Activated T-helper 2 cell treated with anti-CD3 and anti-CD28 coated beads, Interferon-gamma antibody, Interleukin-2, Interleukin-4, amounts not matched to agents 10 μg/mL and 5 μg/mL and 100 μg/mL, durations not matched to agents 14 hours and 24 hours and 36 hours (primary cell): ENCODE results near the gene SPP1. TPM values are rescaled to one million over a fixed set of nuclear protein-coding genes. Genes with fewer than 3 reads are reported as not detected.

Experiments
- DNase-seq: peaks from one replicate; pipeline ENCODE4 v3.0.0; 2021; ENCODE audit warnings: low spot score
- H3K27ac Mint-ChIP-seq: one replicate; pipeline ENCODE4 v1.8.0; 2021; ENCODE audit warnings: mixed read lengths
- H3K27me3 Mint-ChIP-seq: one replicate; pipeline ENCODE4 v1.8.0; 2021; ENCODE audit warnings: low read depth, mixed read lengths
- H3K36me3 Mint-ChIP-seq: one replicate; pipeline ENCODE4 v1.8.0; 2021; ENCODE audit warnings: low read depth, mixed read lengths
- H3K4me1 Mint-ChIP-seq: one replicate; pipeline ENCODE4 v1.8.0; 2021; ENCODE audit warnings: low read depth, mixed read lengths
- H3K4me3 Mint-ChIP-seq: one replicate; pipeline ENCODE4 v1.8.0; 2021; ENCODE audit warnings: low read depth, mild to moderate bottlenecking, moderate library complexity, mixed read lengths
- H3K9me3 Mint-ChIP-seq: one replicate; pipeline ENCODE4 v1.8.0; 2021; ENCODE audit warnings: mixed read lengths
- intact Hi-C: fragments of 100-400 bp; cut with micrococcal nuclease; formaldehyde crosslinking; loops from one replicate; pipeline ENCODE4 v1.15.1; 2023
- total RNA-seq: library from RNA; stranded (reverse); gene quantifications from 2 replicates; pipeline ENCODE4 v1.2.3, GENCODE V29; 2022

SPP1 gene
- total RNA-seq, 1 donor from 2014 or later: 0.43 TPM

- peaks cover 20% of the 10 kb centered on the region for H3K27me3 Mint-ChIP-seq
- intact Hi-C loops: loop anchor here (10.0 kb wide), 3 partner anchors 279 to 589 kb away; partner anchors contain the start of genes HERC3, HERC6 and PPM1K
- H3K27ac Mint-ChIP-seq: no peak overlapping the region
- H3K4me1 Mint-ChIP-seq: peaks cover 22% of the 10 kb centered on the region
- H3K4me3 Mint-ChIP-seq: peak overlapping the region; percentile 70
- H3K9me3 Mint-ChIP-seq: no peaks in the 10 kb centered on the region
- peaks cover 12% of the 10 kb centered on the region for H3K36me3 Mint-ChIP-seq
- DNase-seq: no peak
These were observed 30.4 kb downstream of the SPP1 start for GRCh38 chr4:88005946-88006345.

DNA sequence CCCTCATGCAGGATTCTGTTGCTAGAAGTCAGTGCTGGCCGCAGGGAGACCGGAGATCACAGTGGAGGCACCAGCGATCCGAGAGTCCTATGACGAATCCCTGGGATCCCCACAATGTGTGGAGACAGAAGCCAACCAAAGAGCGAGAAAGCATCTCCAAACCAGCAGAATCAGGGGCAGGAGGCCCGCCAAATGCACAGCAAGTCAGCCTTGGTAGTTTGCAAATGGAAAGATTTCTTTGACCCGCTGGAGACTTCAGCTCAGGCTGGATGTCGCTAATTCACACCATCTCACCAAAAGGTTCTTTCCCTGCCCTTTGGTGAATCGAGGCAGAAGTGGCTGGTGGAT is 31.4 kb downstream of the SPP1 start:
- Mint-ChIP-seq H3K4me3 (peak overlapping the region; percentile 70), H3K27ac (peak overlapping the region; percentile 56), H3K27me3 (peaks cover 15% of the 10 kb centered on the region), H3K9me3 (no peaks in the 10 kb centered on the region), H3K36me3 (peaks cover 12% of the 10 kb centered on the region), H3K4me1 (peaks cover 25% of the 10 kb centered on the region)
- intact Hi-C loops: loop anchor here (10.0 kb wide), 3 partner anchors 278 to 588 kb away; partner anchors contain the start of genes HERC3, HERC6 and PPM1K
- DNase-seq: no peak

- H3K4me1 Mint-ChIP-seq: peaks cover 30% of the 10 kb centered on the region
- peaks cover 12% of the 10 kb centered on the region for H3K36me3 Mint-ChIP-seq
- H3K9me3 Mint-ChIP-seq: no peaks in the 10 kb centered on the region
- intact Hi-C loops: loop anchor here (2.0 to 10.0 kb wide), 4 partner anchors 21 to 587 kb away; partner anchors contain the start of genes HERC3, HERC6 and PPM1K
- H3K27me3 Mint-ChIP-seq: peaks cover 15% of the 10 kb centered on the region
- peak within 1 kb of the TSS; percentile 85 for H3K27ac Mint-ChIP-seq
- H3K4me3 Mint-ChIP-seq: peak within 1 kb of the TSS; percentile 91
- DNase-seq: peak; percentile 80
These were observed 32.0 kb downstream of the SPP1 start, which contains the start of gene PKD2 for GRCh38 chr4:88007304-88008121. Gene PKD2 (plus strand): TSS chr4:88007635. CDS start chr4:88007734, 99 bp downstream.

- Mint-ChIP-seq H3K27ac (peak overlapping the region; percentile 85), H3K4me1 (peaks cover 37% of the 10 kb centered on the region), H3K27me3 (peaks cover 13% of the 10 kb centered on the region), H3K9me3 (no peaks in the 10 kb centered on the region), H3K4me3 (peak overlapping the region; percentile 91), H3K36me3 (peaks cover 19% of the 10 kb centered on the region)
- intact Hi-C loops: loop anchor here (2.0 to 10.0 kb wide), 4 partner anchors 21 to 587 kb away; partner anchors contain the start of genes HERC3, HERC6 and PPM1K
- no peak for DNase-seq
These were observed 32.7 kb downstream of the SPP1 start for GRCh38 chr4:88008122-88008742.

- peaks cover 22% of the 10 kb centered on the region for H3K36me3 Mint-ChIP-seq
- H3K27me3 Mint-ChIP-seq: peaks cover 13% of the 10 kb centered on the region
- DNase-seq: no peak
- H3K4me1 Mint-ChIP-seq: peaks cover 41% of the 10 kb centered on the region
- no peaks in the 10 kb centered on the region for H3K9me3 Mint-ChIP-seq
- H3K27ac Mint-ChIP-seq: peak overlapping the region; percentile 85
- H3K4me3 Mint-ChIP-seq: peak overlapping the region; percentile 91
- intact Hi-C loops: loop anchor here (2.0 to 10.0 kb wide), 4 partner anchors 20 to 586 kb away; partner anchors contain the start of genes HERC3, HERC6 and PPM1K
These were observed 33.2 kb downstream of the SPP1 start for GRCh38 chr4:88008743-88009171.

- no peak for DNase-seq
- peaks cover 24% of the 10 kb centered on the region for H3K36me3 Mint-ChIP-seq
- intact Hi-C loops: loop anchor here (2.0 to 10.0 kb wide), 4 partner anchors 19 to 585 kb away; partner anchors contain the start of genes HERC3, HERC6 and PPM1K
- H3K27ac Mint-ChIP-seq: no peak overlapping the region
- peaks cover 46% of the 10 kb centered on the region for H3K4me1 Mint-ChIP-seq
- no peaks in the 10 kb centered on the region for H3K9me3 Mint-ChIP-seq
- H3K27me3 Mint-ChIP-seq: peaks cover 13% of the 10 kb centered on the region
- no peak overlapping the region for H3K4me3 Mint-ChIP-seq
These were observed 34.4 kb downstream of the SPP1 start for GRCh38 chr4:88009871-88010270.

DNA sequence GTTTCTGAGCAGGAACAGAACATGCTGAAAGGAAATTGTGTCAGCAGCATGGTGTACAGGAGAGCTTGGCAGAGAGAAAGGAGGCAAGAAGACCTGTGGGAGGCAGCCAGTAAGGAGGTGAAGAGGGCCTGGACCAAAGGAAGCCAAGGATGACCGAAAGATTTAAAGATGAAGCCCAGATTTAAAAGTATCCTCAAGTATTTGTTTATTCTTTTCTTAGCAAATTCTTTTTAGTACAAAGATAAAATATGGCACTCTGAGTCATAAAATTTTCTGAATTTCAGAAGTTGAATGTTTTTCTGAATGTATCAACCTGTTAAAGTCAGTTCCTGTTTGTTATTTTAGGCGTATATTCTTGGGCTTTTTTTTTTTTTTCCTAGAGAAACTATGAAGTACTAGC is 35.5 kb downstream of the SPP1 start:
- Mint-ChIP-seq H3K4me3 (peak overlapping the region; percentile 46), H3K4me1 (peaks cover 49% of the 10 kb centered on the region), H3K27ac (peak overlapping the region; percentile 10), H3K9me3 (no peaks in the 10 kb centered on the region), H3K36me3 (peaks cover 26% of the 10 kb centered on the region), H3K27me3 (peaks cover 11% of the 10 kb centered on the region)
- no peak for DNase-seq
- intact Hi-C loops: no loop called here

GRCh38 chr4:88012647-88013046 is 37.1 kb downstream of the SPP1 start:
- Mint-ChIP-seq H3K4me1 (peaks cover 43% of the 10 kb centered on the region), H3K36me3 (peaks cover 29% of the 10 kb centered on the region), H3K27ac (peak overlapping the region; percentile 34), H3K9me3 (no peaks in the 10 kb centered on the region), H3K4me3 (no peak overlapping the region), H3K27me3 (no peaks in the 10 kb centered on the region)
- intact Hi-C loops: no loop called here
- DNase-seq: no peak

DNA sequence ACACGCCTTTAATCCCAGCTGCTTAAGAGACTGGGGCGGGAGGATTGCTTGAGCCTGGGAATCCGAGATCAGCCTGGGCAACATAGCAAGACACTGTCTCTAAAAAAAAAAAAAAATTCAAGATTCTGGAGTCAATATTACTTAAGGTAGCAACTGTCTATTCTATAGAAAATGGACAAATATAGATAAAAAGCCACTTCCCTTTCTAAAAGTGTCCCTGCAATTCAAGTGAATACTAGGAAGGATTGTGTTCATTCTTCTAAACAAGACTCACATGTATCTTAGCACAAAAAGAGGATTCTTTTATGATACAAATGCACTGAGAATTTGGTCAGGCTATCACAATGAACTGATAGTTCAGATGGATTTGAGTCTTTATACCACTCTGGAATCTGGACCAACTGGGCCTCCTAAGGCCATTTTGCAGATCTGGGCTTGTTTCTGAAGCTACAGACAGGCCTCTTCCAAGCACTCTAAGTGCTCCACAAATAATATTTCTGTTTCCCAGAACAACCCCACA is 38.9 kb downstream of the SPP1 start:
- Mint-ChIP-seq H3K27me3 (no peaks in the 10 kb centered on the region), H3K36me3 (peaks cover 33% of the 10 kb centered on the region), H3K4me3 (no peak overlapping the region), H3K4me1 (peaks cover 36% of the 10 kb centered on the region), H3K9me3 (no peaks in the 10 kb centered on the region), H3K27ac (no peak overlapping the region)
- intact Hi-C loops: no loop called here
- DNase-seq: no peak

DNA sequence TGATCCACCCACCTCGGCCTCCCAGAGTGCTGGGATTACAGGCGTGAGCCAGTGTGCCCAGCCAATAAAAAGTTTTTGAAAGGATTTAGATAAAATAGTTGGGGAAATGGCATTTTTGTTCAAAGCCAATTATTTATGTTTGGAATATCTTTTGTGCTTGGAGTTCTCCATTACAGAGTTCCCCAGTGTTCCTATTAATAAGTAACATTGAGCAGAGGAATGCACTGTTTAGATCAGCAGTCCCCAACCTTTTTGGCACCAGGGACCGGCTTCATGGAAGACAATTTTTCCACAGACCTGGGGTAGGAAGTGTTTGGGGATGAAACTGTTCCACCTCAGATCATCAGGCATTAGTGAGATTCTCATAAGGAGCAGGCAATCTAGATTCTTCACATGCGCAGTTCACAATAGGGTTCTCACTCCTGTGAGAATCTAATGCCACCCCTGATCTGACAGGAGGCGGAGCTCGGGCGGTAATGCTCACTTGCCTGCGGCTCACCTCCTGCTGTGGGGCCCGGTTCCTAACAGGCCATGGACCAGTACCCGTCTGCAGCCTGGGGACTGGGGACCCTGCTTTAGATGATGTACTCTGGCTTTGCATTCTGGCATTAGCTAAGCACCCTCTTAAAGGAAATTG is 40.3 kb downstream of the SPP1 start:
- H3K4me3 Mint-ChIP-seq: no peak overlapping the region
- H3K4me1 Mint-ChIP-seq: peaks cover 31% of the 10 kb centered on the region
- no peaks in the 10 kb centered on the region for H3K9me3 Mint-ChIP-seq
- DNase-seq: no peak
- H3K27me3 Mint-ChIP-seq: no peaks in the 10 kb centered on the region
- H3K36me3 Mint-ChIP-seq: peaks cover 36% of the 10 kb centered on the region
- no peak overlapping the region for H3K27ac Mint-ChIP-seq
- intact Hi-C loops: no loop called here

DNA sequence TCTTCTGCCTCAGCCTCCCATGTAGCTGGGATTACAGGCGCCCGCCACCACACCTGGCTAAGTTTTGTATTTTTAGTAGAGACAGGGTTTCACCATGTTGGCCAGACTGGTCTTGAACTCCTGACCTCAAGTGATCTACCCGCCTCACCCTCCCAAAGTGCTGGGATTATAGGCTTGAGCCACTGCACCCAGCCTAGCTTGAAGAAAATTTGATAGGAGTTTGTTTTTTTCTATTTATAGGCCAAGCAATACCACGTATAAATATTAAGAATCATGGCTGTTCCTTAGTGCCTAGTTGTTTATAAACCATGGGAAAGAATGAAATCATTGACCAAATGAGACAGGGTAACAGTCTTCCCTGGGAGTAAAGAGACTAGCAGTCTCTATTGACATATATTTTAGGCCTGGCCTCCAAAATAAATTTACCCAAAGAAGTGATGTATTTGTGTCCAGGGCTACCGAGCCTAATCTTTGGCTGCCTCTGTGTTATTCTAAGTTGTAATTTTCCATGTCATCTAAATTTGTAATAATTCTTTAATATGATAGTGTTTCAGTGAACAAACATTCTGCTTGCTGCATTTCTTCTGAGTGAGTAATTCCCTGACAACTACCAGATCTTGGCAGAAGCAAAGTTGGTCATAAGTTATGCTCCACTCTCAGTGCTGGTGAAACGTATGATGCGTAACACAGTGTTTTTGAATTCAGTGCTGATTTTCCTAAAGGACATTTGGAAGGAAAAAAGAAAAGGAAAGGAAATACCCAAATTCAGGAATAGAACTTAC is 42.2 kb downstream of the SPP1 start:
- H3K36me3 Mint-ChIP-seq: peaks cover 44% of the 10 kb centered on the region
- H3K4me3 Mint-ChIP-seq: no peak overlapping the region
- no peaks in the 10 kb centered on the region for H3K9me3 Mint-ChIP-seq
- intact Hi-C loops: no loop called here
- H3K4me1 Mint-ChIP-seq: peaks cover 19% of the 10 kb centered on the region
- DNase-seq: no peak
- no peaks in the 10 kb centered on the region for H3K27me3 Mint-ChIP-seq
- H3K27ac Mint-ChIP-seq: no peak overlapping the region

GRCh38 chr4:88018466-88018865 is 43.0 kb downstream of the SPP1 start:
- H3K4me1 Mint-ChIP-seq: peaks cover 11% of the 10 kb centered on the region
- no peak for DNase-seq
- H3K27ac Mint-ChIP-seq: no peak overlapping the region
- no peak overlapping the region for H3K4me3 Mint-ChIP-seq
- no peaks in the 10 kb centered on the region for H3K27me3 Mint-ChIP-seq
- H3K36me3 Mint-ChIP-seq: peaks cover 44% of the 10 kb centered on the region
- intact Hi-C loops: no loop called here
- H3K9me3 Mint-ChIP-seq: no peaks in the 10 kb centered on the region
